Hepatocyte (in vitro differentiated cells): ENCODE measurements around the gene POFUT2.

Experiments used
- EZH2 ChIP-seq: fragments of 200-600 bp; sonication (generic); IDR thresholded peaks from 2 replicates; pipeline ENCODE4 v1.6.1; 2016; ENCODE audit warnings: antibody characterized with exemption, mild to moderate bottlenecking, borderline replicate concordance
- EZH2phosphoT487 ChIP-seq: fragments of 200-600 bp; sonication (generic); IDR thresholded peaks from one replicate; pipeline ENCODE4 v1.6.1; 2018; ENCODE audit warnings: antibody characterized with exemption, mild to moderate bottlenecking, low read depth, moderate library complexity; ENCODE audit not compliant: unreplicated experiment, severe bottlenecking
- TF ChIP-seq, protein P1 (sequence below): fragments of 200-600 bp; sonication (generic); IDR thresholded peaks from 2 replicates; pipeline ENCODE4 v1.5.1; 2016; ENCODE audit warnings: antibody characterized with exemption, mild to moderate bottlenecking; ENCODE audit not compliant: poor library complexity

DNA sequence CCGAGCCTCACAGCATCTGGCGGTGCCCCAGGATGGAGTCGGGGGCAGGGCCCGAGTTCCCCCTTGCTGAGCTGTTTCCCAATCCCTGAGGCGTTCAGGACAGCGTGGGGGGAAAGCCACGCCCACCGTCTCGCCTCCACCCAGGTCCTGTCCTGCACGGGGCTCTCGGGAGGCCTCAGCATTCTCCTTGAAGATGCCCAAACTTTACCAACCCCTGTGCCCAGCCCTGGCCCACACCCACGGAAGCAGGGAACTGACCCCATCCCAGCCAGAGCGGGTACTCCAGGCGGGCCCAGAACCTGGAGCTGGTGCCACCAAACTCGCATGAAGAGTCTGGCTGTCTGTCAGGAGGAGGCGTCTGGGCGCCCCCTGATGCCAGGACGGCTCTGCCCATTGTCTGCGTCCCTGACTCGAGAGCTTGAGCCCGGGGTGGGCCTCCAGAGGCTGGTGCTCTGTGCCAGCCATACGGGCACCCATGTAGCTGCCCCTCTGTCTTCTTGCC, 35.3 kb upstream of the POFUT2 start:
- TF ChIP-seq, protein P1, sequence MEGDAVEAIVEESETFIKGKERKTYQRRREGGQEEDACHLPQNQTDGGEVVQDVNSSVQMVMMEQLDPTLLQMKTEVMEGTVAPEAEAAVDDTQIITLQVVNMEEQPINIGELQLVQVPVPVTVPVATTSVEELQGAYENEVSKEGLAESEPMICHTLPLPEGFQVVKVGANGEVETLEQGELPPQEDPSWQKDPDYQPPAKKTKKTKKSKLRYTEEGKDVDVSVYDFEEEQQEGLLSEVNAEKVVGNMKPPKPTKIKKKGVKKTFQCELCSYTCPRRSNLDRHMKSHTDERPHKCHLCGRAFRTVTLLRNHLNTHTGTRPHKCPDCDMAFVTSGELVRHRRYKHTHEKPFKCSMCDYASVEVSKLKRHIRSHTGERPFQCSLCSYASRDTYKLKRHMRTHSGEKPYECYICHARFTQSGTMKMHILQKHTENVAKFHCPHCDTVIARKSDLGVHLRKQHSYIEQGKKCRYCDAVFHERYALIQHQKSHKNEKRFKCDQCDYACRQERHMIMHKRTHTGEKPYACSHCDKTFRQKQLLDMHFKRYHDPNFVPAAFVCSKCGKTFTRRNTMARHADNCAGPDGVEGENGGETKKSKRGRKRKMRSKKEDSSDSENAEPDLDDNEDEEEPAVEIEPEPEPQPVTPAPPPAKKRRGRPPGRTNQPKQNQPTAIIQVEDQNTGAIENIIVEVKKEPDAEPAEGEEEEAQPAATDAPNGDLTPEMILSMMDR, result no peak
- TF ChIP-seq EZH2phosphoT487, result no peak
- no peak for TF ChIP-seq EZH2
